Hematopoietic multipotent progenitor cell treated with erythropoietin and hydrocortisone succinate and interleukin-3 and kit ligand, for 6 days (in vitro differentiated cells): Measurements from ENCODE around the gene GRAP2.

Source experiments
- DNase-seq: peaks from one replicate; pipeline ENCODE4 v3.0.0-alpha.2; 2015

The GRAP2 gene

DNA sequence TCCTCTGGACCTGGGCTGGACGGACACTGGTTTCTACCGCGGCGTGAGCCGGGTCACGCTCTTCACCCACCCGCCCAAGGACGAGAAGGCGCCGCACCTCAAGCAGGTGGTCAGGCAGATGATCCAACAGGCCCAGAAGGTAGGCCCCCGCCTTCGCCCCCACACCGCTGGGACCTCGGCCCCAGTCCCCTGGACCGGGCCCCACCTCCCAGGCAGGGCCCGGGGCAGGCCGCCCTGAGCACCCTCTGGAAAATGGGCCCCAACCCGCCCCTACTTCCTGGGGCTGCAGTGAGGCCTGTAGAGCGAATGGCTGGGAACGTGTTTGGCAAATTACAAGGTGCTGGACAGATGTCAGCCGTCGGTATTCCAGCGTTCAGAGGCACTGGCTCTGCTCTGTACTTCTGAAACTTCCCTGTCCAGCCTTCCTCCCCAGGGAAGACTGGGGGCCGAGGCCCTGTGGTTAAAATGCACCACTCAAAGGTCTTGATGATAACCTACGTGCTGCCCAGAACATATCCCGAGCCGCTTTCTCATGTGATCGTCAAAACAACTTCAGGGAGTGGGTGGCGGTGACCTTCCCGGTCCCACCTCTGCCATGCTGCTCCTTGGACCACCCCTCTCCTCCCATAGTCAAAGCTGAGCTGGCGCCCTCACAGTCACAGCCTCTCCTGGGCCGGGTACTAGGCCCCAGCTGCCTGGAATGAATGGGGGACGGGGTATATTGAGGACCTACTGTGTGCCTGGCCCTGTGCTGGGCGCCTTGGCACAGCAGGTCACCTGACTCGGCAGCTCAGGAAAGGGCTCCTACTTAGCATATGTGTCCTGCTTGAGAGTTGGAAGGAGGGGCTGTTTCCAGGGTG lies 94.7 kb downstream of the GRAP2 start:
- peak; percentile 35 for DNase-seq

DNA sequence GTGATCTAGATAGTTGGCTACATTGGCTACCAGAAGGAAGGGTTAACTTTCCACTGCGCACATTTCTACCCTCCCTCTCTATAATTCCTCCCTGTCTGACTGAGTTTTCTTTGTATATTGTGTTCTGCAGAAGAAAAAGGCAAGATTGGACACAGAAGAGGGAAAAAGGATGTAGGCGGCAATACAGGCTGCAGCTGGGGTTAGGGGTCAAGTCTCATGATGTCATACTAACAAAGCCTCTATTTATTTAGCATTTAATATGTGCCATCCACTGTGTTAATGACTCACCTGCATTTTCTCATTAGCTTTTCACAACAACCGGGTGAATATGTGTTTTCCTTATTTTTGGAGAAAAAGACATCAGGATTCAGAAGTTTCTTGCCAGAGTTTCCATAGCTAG lies 95.8 kb downstream of the GRAP2 start:
- DNase-seq = no peak

DNA sequence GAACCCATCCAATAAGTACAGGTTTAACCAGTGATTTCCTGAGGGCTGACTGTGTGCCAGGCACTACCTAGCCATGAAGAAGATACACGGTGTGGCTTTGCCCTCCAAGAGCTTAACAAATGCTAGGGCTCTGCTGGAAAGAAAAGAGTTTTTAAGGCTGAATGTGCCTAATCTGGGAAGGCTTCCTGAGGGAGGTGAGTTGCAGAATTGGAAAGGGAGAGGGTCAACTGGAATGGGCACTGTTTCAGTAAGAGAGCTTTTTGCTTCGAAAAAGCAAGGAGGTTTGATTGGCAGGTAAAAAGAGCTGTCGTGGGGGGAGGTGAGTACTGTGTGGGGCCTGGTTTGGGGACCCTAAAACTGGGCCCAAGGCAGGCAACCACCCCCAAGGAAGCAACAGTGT lies 96.5 kb downstream of the GRAP2 start:
- DNase-seq = no peak

DNA sequence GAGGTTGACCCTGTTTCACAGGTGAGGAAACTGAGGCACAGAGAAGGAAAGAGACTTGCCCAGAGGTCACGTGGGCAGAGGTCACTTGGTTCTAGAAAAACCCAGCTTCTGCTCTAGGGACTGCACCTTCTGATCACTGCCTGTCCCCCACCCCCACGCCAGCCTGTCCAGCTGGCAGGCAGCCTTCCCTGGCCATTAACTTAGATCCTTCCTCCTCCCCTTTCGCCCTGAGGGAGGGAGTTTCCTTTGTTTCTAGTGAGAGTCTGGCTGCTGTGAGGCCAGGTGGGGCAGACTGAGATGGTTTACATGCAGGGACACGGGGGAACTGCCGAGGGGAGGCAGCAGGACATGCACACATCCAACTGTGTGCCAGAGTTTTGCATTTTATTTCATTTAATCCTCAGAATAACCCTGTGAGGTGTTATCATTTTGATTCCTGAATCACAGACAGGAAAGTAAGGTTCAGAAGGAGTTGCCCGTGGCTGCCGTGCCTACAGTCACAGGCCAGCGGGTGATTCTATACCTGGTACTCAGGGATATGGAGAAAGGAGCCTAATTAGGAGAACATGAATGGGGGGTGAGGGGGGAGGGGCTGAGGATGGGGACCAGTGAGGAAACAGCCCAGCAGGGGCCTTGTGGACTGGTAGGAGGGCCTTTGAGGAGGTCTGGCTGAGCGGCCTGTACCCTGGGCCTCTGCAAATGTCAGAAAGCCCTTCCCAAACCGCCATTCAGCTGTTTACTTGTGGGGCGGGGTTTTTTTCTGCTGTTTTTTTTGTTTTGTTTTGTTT lies 97.2 kb downstream of the GRAP2 start:
- DNase-seq = no peak

DNA sequence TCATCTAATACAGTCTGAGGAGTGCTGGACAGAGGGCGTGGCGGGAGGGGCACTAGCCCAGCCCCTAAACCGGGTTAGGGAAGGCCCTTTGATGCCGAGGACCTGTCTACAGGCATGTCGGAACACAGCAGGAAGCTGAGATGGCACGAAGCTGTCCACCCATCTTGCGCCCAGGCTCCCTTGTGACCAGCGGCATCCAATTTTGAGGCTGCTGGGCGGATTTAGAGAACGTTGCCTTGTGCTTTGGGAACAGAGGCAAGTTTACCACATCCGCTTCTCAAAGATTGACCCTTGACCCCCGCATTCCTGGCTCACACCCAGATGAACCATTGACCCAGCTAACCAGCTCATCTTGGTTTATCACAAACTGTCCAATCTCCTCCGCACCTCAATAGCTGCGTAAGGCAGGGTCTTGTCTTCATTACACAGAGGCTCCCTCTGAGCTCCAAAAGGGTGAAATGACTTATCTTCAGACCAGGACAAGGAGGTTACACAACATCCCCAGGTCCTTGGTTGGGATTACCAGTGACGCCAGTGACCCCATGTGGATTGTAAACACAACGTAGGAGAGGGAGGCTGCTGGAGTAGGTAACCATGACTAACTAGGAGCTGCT lies 98.4 kb downstream of the GRAP2 start:
- peak; percentile 66 for DNase-seq

DNA sequence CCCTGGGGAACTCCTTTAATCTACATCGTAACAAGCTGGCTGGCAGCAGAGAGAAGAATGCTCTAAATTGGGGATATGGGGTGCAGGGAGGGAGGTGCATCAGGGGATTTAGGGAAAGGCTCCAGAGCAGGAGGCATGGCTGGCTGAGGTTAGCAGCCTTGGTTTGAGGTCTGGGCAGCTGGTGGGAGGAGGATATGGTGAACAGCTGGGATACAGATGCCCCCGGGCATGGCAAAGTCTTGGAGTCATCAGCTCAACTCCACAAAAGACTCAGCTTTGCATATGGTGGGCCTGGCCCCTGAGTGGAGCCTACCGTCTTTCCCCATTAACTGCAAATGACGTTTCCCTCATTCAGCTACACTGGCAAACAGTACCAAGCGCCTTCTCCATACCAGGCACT lies 99.3 kb downstream of the GRAP2 start:
- no peak for DNase-seq

DNA sequence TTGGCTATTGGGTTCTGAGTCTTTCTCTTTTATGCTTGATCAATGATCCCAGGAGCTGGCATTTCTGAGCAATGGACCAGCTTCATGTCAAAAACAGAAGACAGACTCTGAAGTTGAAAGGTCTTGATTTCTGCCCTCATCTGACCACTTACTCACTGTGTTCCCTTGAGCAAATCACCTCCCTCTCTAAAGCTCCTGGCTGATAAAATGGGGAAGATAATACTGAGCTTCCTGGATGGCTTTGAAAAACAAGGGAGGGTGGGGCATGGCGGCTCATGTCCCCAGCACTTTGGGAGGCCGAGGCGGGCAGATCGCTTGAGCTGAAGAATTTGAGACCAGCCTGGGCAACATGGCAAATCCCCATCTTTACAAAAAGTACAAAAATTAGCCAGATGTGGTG lies 100.2 kb downstream of the GRAP2 start:
- DNase-seq = no peak

DNA sequence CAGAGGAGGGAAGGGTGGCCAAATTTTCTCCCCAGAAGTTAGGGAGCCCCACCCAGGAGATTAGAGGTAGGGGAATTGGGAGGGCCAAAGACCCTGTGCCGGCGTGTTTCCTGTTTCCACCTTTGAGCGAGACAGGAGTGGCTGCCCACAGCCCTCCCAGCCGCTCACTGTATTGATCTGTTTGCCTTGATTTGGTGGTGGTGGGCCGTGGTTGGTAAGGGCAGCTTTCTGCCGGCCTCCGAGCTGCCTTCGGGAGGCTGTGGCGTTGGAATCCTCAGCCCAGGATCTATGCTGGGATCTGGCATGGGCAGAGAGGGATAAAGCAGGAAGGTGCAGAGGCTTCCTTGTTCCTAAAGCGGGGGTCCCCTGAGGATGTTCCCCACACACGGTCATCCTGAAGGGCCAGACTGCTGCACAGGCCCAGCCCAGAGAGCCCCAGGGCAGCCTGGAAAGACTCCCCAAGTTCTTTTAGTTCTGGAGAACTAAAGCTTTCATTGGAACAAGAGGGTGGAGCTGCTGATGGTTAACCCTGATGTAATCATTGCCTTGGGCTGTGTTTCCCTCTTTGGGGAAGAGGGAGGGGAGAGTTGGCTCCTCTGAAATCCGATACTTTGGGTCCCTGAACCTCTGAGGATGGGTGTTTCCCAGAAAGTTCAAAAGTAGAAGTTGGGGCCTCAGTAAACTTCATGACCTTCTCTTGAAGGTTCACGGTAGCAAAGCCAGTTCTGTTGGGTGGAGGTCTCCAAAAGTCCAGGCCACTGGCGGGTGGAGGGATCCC lies 101.1 kb downstream of the GRAP2 start:
- no peak for DNase-seq

DNA sequence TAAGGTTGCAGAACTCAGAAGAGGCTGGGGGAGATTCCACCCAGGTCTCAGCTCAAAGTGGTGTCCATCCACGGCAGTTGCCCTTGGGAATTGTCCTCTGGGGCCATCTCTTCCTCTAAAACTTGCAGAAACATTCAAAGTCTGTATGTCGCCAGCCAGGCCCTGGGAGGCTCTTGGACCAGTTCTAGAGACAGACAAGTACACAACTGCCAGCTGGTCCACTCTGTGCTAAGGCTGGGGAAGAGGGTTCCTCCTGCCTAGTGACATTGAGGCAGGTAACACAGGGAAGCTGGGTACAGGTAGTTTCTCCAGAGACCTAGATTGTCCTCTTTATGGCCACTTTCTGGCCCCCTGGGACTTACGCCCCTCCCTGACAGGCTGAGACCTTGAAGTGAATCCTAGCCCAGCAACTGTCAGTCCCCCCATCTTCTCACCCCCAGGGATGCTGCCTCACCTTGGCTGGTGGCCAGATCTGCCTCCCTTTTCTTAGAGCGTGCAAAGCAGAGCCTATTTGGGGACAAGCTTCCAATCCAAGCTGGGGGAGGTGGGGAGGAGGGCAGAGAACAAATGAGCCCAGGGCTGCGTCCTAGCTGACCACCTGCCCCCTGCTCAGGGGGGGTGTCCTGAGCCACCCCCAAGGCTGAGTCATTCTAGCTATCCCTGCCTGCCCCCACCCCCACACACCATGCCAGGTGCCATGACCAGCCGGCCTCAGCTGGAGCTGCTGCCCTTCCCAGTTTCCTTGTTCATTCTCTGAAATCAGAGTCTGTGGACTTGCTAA lies 102.2 kb downstream of the GRAP2 start:
- DNase-seq = no peak

DNA sequence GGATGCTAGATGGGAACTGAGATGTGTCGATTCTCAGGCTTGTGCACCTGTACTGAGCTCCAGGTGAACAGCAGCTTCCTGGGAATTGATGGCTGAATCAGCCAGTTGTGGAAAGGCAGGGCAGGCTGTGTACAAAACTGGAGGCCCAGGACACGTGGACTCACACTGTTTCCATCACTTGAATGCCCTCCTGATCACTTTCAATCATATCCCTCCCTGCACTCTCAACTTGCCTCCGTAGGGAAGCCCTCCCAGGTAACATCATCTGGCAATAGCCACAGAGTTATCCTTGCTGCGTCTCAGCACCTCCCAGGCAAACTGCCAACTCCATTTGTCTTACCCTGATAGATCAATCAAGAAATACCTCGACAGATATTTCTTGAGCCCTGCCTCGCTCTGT lies 104.0 kb downstream of the GRAP2 start:
- DNase-seq = no peak

DNA sequence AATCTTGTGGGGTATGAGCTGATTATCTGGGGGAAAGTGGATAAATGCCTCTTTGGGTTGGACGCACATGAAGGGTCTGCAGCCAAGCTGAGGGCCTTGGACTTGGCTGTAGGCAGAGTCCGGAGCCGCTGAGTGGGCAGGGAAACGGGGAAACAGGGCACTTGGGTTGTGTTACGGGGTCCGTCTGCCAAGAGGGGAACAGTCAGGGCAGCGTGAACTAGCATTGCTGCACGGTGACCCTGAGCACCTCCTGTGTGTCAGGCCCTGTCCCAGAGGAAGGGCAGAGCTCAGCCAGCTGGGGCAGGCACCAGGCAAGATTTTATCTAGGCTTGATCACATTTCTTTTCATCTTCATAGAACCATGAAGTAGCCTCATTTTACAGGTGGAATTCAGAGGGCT lies 105.8 kb downstream of the GRAP2 start:
- no peak for DNase-seq

DNA sequence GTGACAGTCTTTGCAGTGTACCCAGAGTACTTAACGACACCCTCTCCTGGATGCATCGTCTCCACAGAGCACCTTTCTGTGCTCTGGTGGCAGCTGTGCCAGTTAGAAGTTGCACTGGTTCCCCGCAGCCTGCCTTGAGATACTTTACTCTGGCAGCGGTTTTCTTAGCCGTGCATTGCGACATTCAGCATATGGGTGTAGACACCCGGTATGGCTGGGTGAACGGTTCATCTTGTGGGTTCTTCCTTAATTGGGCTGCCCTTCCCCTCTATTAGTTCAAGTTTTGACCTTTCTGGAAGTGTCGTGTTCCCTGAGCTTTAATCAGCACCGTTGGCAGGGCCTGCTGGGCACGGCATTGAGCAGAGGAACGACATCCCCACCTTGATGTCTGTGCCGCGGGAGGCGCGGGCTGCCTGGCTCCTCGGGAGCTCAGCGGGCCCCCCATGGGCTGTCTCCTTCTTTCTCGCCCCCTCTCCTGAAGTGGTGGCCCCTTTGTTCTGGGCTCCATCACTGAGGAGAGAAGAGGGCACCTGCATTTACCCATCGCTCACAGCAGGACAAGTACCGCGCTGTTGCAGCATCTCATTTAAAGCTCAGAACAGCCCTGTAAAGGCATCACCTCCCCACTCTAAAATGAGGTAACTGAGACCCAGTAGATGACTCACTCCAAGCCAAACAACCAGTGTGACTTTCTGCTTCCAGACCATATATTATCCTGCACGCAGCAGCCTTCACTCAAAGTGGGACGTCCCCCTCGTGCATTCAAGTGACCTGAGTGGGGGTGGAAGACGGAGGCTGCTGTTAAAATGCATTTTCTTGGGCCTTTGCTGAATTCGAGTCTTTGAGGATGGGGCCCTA lies 107.2 kb downstream of the GRAP2 start:
- peak; percentile 79 for DNase-seq

DNA sequence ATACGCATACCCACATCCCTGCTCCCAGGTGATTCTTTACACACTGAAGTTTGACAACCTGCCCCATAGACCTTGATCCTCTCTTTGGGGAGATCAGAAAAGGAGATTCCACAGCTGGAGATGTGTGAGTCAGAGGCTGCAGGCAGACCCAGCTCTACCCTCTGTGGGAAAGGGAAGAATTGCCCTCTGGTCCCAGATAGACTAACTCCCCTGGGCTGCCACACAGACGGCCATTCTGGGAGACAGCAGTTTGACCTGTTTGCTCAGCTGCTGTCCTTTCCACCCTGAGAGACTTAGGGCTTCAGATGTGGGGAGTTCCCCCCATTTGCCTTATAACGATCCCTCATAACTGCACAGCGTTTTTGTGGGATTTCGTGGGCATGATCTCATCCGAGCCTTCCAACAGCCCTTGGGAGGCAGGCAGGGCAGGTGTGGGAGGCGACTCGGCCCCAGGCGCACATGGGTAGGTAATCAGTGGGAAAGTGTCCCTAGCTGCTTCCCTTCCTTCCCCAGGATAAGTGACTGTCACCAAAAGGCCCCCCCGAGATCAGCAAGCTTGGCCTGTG lies 107.9 kb downstream of the GRAP2 start:
- DNase-seq = no peak

DNA sequence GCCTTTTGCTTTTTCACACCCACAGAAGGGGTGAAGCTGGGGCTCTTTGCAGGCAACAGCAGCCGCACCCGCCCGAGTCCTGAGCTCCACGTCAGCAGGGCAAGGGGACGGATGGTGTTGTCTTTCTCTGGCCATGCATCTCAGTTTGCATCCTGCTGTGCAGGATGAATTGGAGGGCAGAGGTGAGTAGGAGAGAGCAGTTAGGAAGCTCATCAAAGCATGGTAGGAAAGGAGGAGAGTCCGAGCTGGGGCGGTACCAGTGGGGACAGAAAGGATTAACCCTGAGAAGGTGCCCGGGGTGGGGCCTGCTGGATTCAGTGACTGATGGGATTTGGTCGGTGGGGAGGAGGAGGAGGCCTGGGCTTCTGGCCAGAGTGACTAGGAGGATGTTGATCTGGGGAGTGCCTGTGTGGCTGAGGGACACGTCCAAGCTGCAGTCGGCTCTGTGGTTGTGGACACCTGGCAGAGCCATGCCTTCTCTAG lies 108.4 kb downstream of the GRAP2 start:
- DNase-seq = peak; percentile 52

DNA sequence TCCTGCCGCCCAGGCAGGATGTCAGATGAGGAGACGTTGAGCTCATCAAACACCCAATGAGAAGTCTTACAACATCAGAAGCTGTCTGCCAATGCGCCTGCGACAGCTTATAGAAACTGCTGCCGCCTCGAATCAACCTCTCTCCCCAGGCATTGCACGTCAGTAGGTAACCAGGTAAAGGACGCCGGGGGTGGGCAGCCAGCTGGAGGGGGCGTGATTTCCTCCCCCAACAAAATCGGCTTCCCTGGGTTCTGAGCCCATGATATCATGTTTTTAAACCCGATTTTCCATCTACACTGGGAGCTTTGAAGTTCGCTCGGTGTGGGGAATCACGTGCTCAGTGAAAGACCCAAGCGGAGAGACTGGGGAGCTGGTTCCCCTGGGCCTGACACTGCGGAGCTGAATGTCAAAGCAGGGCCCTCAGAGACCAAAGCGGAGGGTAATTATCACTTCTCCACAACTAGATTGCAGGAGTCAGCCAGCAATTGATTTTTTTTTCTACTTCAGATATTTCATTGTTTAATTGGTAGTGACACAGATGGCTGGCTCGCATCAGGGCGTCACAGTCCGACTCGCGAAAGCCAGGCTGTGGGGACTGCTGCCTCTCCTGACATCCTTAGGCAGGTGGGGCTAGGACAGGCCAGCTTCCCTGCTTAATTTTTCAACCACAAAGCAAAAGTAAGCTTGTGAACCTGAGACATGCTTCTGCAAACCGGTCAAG lies 109.2 kb downstream of the GRAP2 start:
- no peak for DNase-seq

DNA sequence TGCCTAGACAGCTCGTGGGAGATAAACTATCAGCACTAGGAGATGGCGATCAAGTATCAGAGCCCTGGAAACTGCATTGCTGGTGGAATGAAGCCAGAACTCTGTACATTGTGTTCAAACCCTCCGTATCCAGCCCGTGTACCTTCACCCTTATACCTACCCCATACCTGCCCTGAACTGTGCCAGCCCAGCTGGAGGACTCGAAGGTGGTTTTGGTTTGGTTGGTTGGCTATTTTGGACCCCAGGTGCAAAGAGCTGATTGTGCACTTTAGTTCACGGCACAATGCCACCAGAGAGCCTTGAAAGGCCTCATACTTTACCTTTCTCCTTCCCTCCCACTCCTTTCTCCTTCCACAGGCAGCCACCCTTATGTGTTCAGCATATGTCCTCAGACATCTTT lies 109.9 kb downstream of the GRAP2 start:
- DNase-seq = no peak

DNA sequence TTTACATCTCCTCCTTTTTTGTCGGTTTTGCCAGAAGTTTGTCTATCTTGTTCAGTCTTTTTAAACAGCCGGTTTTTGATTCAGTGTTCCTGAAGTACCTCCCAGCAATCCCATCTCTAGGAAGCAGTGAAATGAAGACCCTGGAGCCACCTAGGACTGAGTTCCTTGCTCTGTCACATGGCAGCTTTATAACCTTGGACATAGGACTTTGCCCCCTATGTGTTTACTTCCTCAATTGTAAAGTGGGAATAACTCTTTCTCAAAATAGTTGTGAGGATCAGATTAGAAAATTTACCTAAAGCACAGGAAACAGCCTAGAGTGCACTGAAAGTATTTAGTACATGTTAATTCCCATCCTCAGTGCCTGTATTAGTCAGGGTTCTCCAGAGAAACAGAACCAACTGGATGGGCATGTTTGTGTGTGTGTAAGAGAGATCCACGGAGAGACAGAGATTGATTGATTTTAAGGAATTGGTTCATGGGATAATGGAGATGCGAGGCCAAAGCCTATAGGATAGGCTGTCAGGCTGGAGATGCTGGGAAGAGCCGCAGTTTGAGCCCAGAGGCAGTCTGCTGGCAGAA lies 113.9 kb downstream of the GRAP2 start:
- DNase-seq = no peak

DNA sequence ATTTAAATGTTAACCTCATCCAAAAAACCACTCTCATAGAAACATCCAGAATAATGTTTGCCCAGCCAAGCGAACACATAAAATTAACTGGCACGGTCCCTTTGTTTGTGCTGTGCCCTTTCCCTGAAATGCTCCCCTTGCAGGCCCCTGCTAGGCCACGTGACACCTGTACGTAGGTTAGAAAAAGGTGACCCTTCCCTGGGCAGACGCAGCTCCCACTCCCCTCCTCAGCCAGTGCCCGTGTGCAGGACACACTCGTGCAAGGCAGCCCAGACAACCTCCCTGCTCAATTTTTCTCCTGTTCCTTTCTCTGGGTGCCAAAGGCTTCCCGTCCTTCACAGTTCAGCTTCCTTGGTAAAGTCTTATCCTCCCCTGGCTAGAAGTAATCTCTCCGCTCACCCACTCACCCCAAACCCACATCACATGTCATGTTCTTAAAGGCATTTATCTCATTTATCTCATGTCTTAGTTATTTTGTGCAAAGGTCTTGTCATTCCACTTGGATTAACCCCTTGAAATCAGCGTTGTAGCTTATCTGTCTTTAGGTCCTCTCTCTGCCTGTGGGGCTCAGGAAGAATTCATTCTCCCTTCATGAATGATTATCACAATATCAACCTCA lies 114.6 kb downstream of the GRAP2 start:
- DNase-seq = peak; percentile 59

DNA sequence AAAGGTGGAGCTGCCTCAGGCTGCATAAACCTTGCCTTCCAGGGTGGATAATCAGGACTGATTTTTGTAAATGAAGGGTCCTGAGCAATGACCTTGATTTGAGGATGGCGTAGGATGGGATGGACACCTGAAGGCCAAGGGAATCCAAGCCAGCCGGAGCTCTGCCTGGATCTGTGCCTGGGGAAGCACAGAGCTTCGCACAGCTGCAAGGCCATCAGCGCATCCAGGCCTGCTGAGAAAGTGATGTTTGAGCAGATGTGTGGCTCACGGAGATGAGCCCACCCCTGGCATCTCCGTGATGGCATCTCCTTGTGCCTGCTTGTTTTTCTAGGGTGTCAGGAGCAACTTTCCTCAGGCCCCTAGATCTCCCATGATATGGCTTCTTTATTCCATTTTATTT lies 117.2 kb downstream of the GRAP2 start:
- no peak for DNase-seq
